H1 (cell line): ENCODE data around the gene PTHLH. TPM values are rescaled to one million over a fixed set of nuclear protein-coding genes. Genes with fewer than 3 reads are reported as not detected.

Source experiments
- CTCF ChIA-PET: fragments of 300-600 bp; sonication (Branson Sonifier 250); formaldehyde crosslinking; loops from one replicate; lab custom pipeline; 2021; ENCODE audit not compliant: partially characterized antibody; lab: Charles Lee
- POLR2A ChIA-PET: fragments of 300-600 bp; sonication (Branson Sonifier 250); formaldehyde crosslinking; loops from one replicate; lab custom pipeline; 2021; ENCODE audit warnings: inconsistent platforms; ENCODE audit not compliant: partially characterized antibody; lab: Charles Lee
- DNase-seq, 2 experiments: peaks; one replicate each; pipeline versions ENCODE4 v3.0.0 to v3.0.0-alpha.2; 2010 to 2022; ENCODE audit warnings: low spot score in 2 of 2, low read depth in 1 of 2, mixed read lengths in 1 of 2
- FAIRE-seq: peaks from 2 replicates; lab custom pipeline; 2011; peaks lifted over from hg19 to GRCh38; lab: Jason Lieb, UNC
- H2AFZ ChIP-seq: 2 replicates; pipeline ENCODE4 v1.8.1; 2012; ENCODE audit warnings: low read length, inconsistent platforms
- H2AK5ac ChIP-seq: 2 replicates; pipeline ENCODE4 v1.6.1; 2013; ENCODE audit warnings: low read depth, low read length
- H2BK120ac ChIP-seq: replicated peaks from 2 replicates; pipeline ENCODE3; 2013; ENCODE audit warnings: low read depth, low read length, inconsistent platforms
- H2BK12ac ChIP-seq: 2 replicates; pipeline ENCODE4 v1.6.1; 2013; ENCODE audit warnings: low read depth, low read length
- H2BK15ac ChIP-seq: 2 replicates; pipeline ENCODE4 v1.6.1; 2013; ENCODE audit warnings: low read length
- H2BK20ac ChIP-seq: 2 replicates; pipeline ENCODE4 v1.6.1; 2013; ENCODE audit warnings: low read length
- H2BK5ac ChIP-seq: 2 replicates; pipeline ENCODE4 v1.6.1; 2013; ENCODE audit warnings: low read depth, low read length
- H3K14ac ChIP-seq: 2 replicates; pipeline ENCODE4 v1.6.1; 2013; ENCODE audit warnings: inconsistent platforms; ENCODE audit not compliant: insufficient read length
- H3K18ac ChIP-seq: 2 replicates; pipeline ENCODE4 v1.6.1; 2013; ENCODE audit warnings: low read length; ENCODE audit errors: extremely low read depth
- H3K23ac ChIP-seq: 2 replicates; pipeline ENCODE4 v1.6.1; 2013; ENCODE audit warnings: inconsistent platforms; ENCODE audit not compliant: insufficient read length
- H3K23me2 ChIP-seq: 2 replicates; pipeline ENCODE4 v1.6.1; 2013; ENCODE audit warnings: low read depth, low read length
- H3K27ac ChIP-seq: 2 replicates; pipeline ENCODE4 v1.6.1; 2011; ENCODE audit warnings: low read depth, low read length, inconsistent platforms
- H3K27me3 ChIP-seq, 4 experiments: replicated peaks in 1 of 4; 1 replicate in 1 of 4; 2 replicates in 3 of 4; pipeline versions ENCODE4 v1.6.1 to v1.8.1; 2011 to 2013; ENCODE audit warnings: low read length in 3 of 4, mild to moderate bottlenecking in 3 of 4, inconsistent platforms in 2 of 4, mixed read lengths in 2 of 4, moderate library complexity in 1 of 4; ENCODE audit not compliant: control insufficient read depth in 3 of 4, insufficient read depth in 3 of 4; ENCODE audit errors: extremely low read depth in 1 of 4
- H3K36me3 ChIP-seq, 4 experiments: 2 replicates each; pipeline versions ENCODE4 v1.6.1 to v1.8.1; 2011 to 2013; ENCODE audit warnings: mild to moderate bottlenecking in 4 of 4, low read length in 3 of 4, moderate library complexity in 2 of 4, control low read depth in 1 of 4, inconsistent platforms in 1 of 4; ENCODE audit not compliant: insufficient read depth in 4 of 4, control insufficient read depth in 2 of 4
- H3K4ac ChIP-seq: replicated peaks from 2 replicates; pipeline ENCODE3; 2013; ENCODE audit warnings: low read length, low read depth, mixed read lengths, inconsistent platforms; ENCODE audit not compliant: insufficient read length
- H3K4me1 ChIP-seq, 4 experiments: replicated peaks in 1 of 4; 1 replicate in 1 of 4; 2 replicates in 3 of 4; pipeline versions ENCODE4 v1.6.1 to v1.8.1; 2011 to 2013; ENCODE audit warnings: low read length in 3 of 4, inconsistent platforms in 2 of 4, mixed read lengths in 1 of 4; ENCODE audit not compliant: insufficient read depth in 4 of 4, control insufficient read depth in 3 of 4
- H3K4me2 ChIP-seq, 2 experiments: 2 replicates each; pipeline versions ENCODE4 v1.6.1 to v1.8.1; 2011 to 2013; ENCODE audit warnings: low read depth in 2 of 2, low read length in 2 of 2, control low read depth in 1 of 2, inconsistent platforms in 1 of 2, mild to moderate bottlenecking in 1 of 2; ENCODE audit not compliant: insufficient read depth in 1 of 2
- H3K4me3 ChIP-seq, 4 experiments: fragments of 200-600, 300-600 bp in 1 of 4; sonication (generic), shearing (Covaris generic), sonication (Bioruptor Twin) in 1 of 4; 2 replicates each; pipeline versions ENCODE4 v1.5.1 to v1.8.1; 2011 to 2016; ENCODE audit warnings: low read length in 4 of 4, low read depth in 3 of 4, control low read depth in 2 of 4, inconsistent platforms in 2 of 4, mild to moderate bottlenecking in 2 of 4, mixed read lengths in 1 of 4, moderate library complexity in 1 of 4; ENCODE audit not compliant: insufficient read depth in 2 of 4; ENCODE audit errors: extremely low read depth in 1 of 4
- H3K56ac ChIP-seq: replicated peaks from 2 replicates; pipeline ENCODE3; 2013; ENCODE audit warnings: low read depth, mild to moderate bottlenecking, mixed read lengths, low read length, inconsistent platforms; ENCODE audit not compliant: insufficient read length
- H3K79me1 ChIP-seq: 2 replicates; pipeline ENCODE4 v1.6.1; 2013; ENCODE audit warnings: low read depth, low read length, control low read depth
- H3K79me2 ChIP-seq, 2 experiments: 2 replicates each; pipeline versions ENCODE4 v1.6.1 to v1.8.1; 2012 to 2013; ENCODE audit warnings: low read length in 2 of 2, mild to moderate bottlenecking in 2 of 2, inconsistent platforms in 1 of 2; ENCODE audit not compliant: insufficient read depth in 2 of 2, control insufficient read depth in 1 of 2
- H3K9ac ChIP-seq, 4 experiments: replicated peaks in 1 of 4; 1 replicate in 1 of 4; 2 replicates in 3 of 4; pipeline versions ENCODE4 v1.6.1 to v1.8.1; 2011 to 2013; ENCODE audit warnings: low read depth in 3 of 4, low read length in 3 of 4, control low read depth in 2 of 4, mild to moderate bottlenecking in 2 of 4, moderate library complexity in 2 of 4, inconsistent platforms in 1 of 4; ENCODE audit errors: extremely low read depth in 1 of 4
- H3K9me3 ChIP-seq, 2 experiments: 2 replicates each; pipeline versions ENCODE4 v1.6.1 to v1.8.1; 2012 to 2013; ENCODE audit warnings: mild to moderate bottlenecking in 2 of 2, moderate library complexity in 2 of 2, control low read depth in 1 of 2, inconsistent platforms in 1 of 2, low read depth in 1 of 2, low read length in 1 of 2, mixed read lengths in 1 of 2; ENCODE audit not compliant: insufficient read depth in 2 of 2
- H4K20me1 ChIP-seq, 2 experiments: replicated peaks in 1 of 2; 2 replicates each; pipeline versions ENCODE3 to v1.8.1; 2011 to 2013; ENCODE audit warnings: inconsistent platforms in 2 of 2, low read length in 2 of 2, mild to moderate bottlenecking in 1 of 2; ENCODE audit not compliant: insufficient read depth in 2 of 2, control insufficient read depth in 1 of 2
- H4K5ac ChIP-seq: 2 replicates; pipeline ENCODE4 v1.6.1; 2013; ENCODE audit warnings: low read length, low read depth, mixed read lengths, inconsistent platforms; ENCODE audit not compliant: insufficient read length
- H4K8ac ChIP-seq: 2 replicates; pipeline ENCODE4 v1.8.0; 2013; ENCODE audit warnings: mild to moderate bottlenecking, moderate library complexity, low read length, inconsistent platforms; ENCODE audit not compliant: insufficient read depth; ENCODE audit errors: extremely low read depth
- H4K91ac ChIP-seq: replicated peaks from 2 replicates; pipeline ENCODE3; 2013; ENCODE audit warnings: low read length, mixed read lengths, inconsistent platforms; ENCODE audit not compliant: insufficient read length
- ASH2L ChIP-seq: fragments of 200-600, 300-600 bp; sonication (generic); IDR thresholded peaks from one replicate; pipeline ENCODE4 v1.7.1; 2017; ENCODE audit warnings: low read length
- BACH1 ChIP-seq: IDR thresholded peaks from 2 replicates; pipeline ENCODE4 v1.6.1; 2012; ENCODE audit warnings: low read length, improper control_type of control experiment
- CBX5 ChIP-seq: fragments of 300-800, 300-1000 bp; sonication (generic); IDR thresholded peaks from 2 replicates; pipeline ENCODE4 v1.7.1; 2016; ENCODE audit warnings: antibody characterized with exemption, low read length, low read depth
- CHD1 ChIP-seq: IDR thresholded peaks from 2 replicates; pipeline ENCODE4 v1.6.1; 2012; ENCODE audit warnings: low read depth, low read length, improper control_type of control experiment
- EGR1 ChIP-seq: IDR thresholded peaks from 2 replicates; pipeline ENCODE4 v1.6.1; 2011; ENCODE audit warnings: low read depth, low read length, borderline replicate concordance
- GABPA ChIP-seq: IDR thresholded peaks from 2 replicates; pipeline ENCODE4 v1.6.1; 2011; ENCODE audit warnings: mild to moderate bottlenecking, low read length, moderate library complexity, borderline replicate concordance; ENCODE audit not compliant: insufficient read depth
- JUND ChIP-seq: IDR thresholded peaks from 2 replicates; pipeline ENCODE4 v1.6.1; 2011; ENCODE audit warnings: mild to moderate bottlenecking, improper control_type of control experiment, low read length
- KDM1A ChIP-seq: fragments of 200-600, 300-600 bp; sonication (generic); IDR thresholded peaks from 2 replicates; pipeline ENCODE4 v1.7.1; 2016; ENCODE audit warnings: mild to moderate bottlenecking, low read length, borderline replicate concordance
- NRF1 ChIP-seq: IDR thresholded peaks from 2 replicates; pipeline ENCODE4 v1.6.1; 2011; ENCODE audit warnings: mild to moderate bottlenecking, low read depth, low read length, improper control_type of control experiment
- POLR2A ChIP-seq, 2 experiments: IDR thresholded peaks; 1 replicate in 1 of 2; 2 replicates in 1 of 2; pipeline ENCODE4 v1.6.1; 2011; ENCODE audit warnings: low read depth in 2 of 2, low read length in 2 of 2, mild to moderate bottlenecking in 2 of 2; ENCODE audit errors: control extremely low read depth in 1 of 2
- POLR2AphosphoS5 ChIP-seq: IDR thresholded peaks from 2 replicates; pipeline ENCODE4 v1.6.1; 2011; ENCODE audit warnings: low read depth, low read length
- RAD21 ChIP-seq, 2 experiments: IDR thresholded peaks in 1 of 2; conservative IDR thresholded peaks in 1 of 2; 2 replicates each; pipeline ENCODE4 v1.6.1; 2011; ENCODE audit warnings: low read depth in 2 of 2, low read length in 2 of 2, improper control_type of control experiment in 1 of 2, inconsistent platforms in 1 of 2, mild to moderate bottlenecking in 1 of 2, moderate library complexity in 1 of 2
- RXRA ChIP-seq: IDR thresholded peaks from 2 replicates; pipeline ENCODE4 v1.6.1; 2011; ENCODE audit warnings: low read depth, mild to moderate bottlenecking, low read length, moderate library complexity; ENCODE audit not compliant: insufficient read depth
- SIN3A ChIP-seq, 2 experiments: IDR thresholded peaks in 1 of 2; conservative IDR thresholded peaks in 1 of 2; 2 replicates each; pipeline ENCODE4 v1.6.1; 2011 to 2012; ENCODE audit warnings: low read length in 2 of 2, improper control_type of control experiment in 1 of 2, low read depth in 1 of 2, mild to moderate bottlenecking in 1 of 2
- SRF ChIP-seq: IDR thresholded peaks from 2 replicates; pipeline ENCODE4 v1.6.1; 2011; ENCODE audit warnings: mild to moderate bottlenecking, low read depth, low read length, moderate library complexity
- SUZ12 ChIP-seq: fragments of 200-600 bp; sonication (generic); IDR thresholded peaks from 2 replicates; pipeline ENCODE4 v1.6.1; 2012; ENCODE audit warnings: mild to moderate bottlenecking, inconsistent platforms, low read length, moderate library complexity, mixed read lengths
- WGBS, 2 experiments: shearing (Covaris generic) in 1 of 2; methylation state at CpG; one replicate each; pipeline versions ENCODE4 v1.1.6 to v1.1.7; 2013 to 2015; ENCODE audit warnings: low lambda C conversion rate in 2 of 2, mixed read lengths in 2 of 2, inconsistent platforms in 1 of 2, low coverage in 1 of 2, missing lambda C conversion rate in 1 of 2; ENCODE audit not compliant: insufficient replicate concordance in 2 of 2, insufficient coverage in 1 of 2, insufficient read length in 1 of 2; ENCODE audit errors: extremely low coverage in 1 of 2, missing lambda C conversion rate in 1 of 2; 5-methylcytosine and 5-hydroxymethylcytosine counted together
- polyA plus RNA-seq, 7 experiments: library from polyadenylated mRNA; depleted of rRNA in 3 of 7; stranded (reverse) in 5 of 7; unstranded in 2 of 7; fragments of >200 nt in 5 of 7; fragments of 200-250 nt in 2 of 7; gene quantifications; 1 replicate in 5 of 7; 2 replicates in 1 of 7; 4 replicates in 1 of 7; pipeline versions ENCODE4 v1.2.1 to v1.2.3, GENCODE V29; 2011 to 2013; ENCODE audit warnings: missing spikeins in 2 of 7, mixed read lengths in 2 of 7
- total RNA-seq: library from RNA; stranded (reverse); fragmentation: NEBNext Ultra II Directional; extraction: Animal tissue kit (Norgen Biotek cat#: 25700); gene quantifications from 2 replicates; pipeline ENCODE4 v1.2.1, GENCODE V29; 2021

Gene PTHLH
- total and polyA plus RNA-seq, 2 of the 8 experiments (the other 6 are each of a cell fraction or from before 2014, with no cell fraction given): 0.32 TPM; not detected in 1

DNA sequence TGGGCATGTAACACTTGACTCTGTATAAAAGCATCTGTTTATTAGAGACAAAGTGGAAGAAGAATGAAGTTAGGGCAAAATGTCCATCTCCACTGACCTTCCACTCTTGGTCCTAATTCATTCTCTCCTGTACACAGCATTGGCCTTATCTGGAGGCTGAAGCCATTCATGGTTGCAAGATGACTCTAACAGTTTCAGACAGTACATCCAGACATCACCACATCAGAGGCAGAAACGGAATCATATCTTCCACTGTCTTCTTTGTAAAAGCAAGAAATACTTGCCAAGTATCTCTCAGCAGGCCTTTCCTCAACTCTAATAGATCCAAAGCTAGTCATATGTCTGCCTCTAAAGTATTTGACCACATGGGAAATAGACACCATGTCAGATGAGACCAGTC lies 41.1 kb downstream of the PTHLH start:
- H3K27ac ChIP-seq: no peak overlapping the region
- no peaks in the 10 kb centered on the region for H3K27me3 ChIP-seq
- H3K79me2 ChIP-seq: no peaks in the 10 kb centered on the region
- H3K36me3 ChIP-seq: no peaks in the 10 kb centered on the region
- no peak overlapping the region for H2BK12ac ChIP-seq
- no peak overlapping the region for H2AFZ ChIP-seq
- H3K4me1 ChIP-seq: no peaks in the 10 kb centered on the region
- H4K91ac ChIP-seq: no peak overlapping the region
- DNase-seq (no peak), FAIRE-seq (no peak)
- H3K79me1 ChIP-seq: no peaks in the 10 kb centered on the region
- ChIA-PET CTCF (interaction anchor here (1.2 kb wide), 1 partner anchor 9 kb away, joined by 3 read pairs; no protein-coding TSS in a partner anchor), POLR2A (no interaction called here)
- no peak overlapping the region for H3K23ac ChIP-seq
- H4K20me1 ChIP-seq: no peaks in the 10 kb centered on the region
- no peak overlapping the region for H2BK120ac ChIP-seq
- H4K8ac ChIP-seq: no peak overlapping the region
- no peak overlapping the region for H4K5ac ChIP-seq
- no peak overlapping the region for H3K56ac ChIP-seq
- H2AK5ac ChIP-seq: no peak overlapping the region
- H2BK15ac ChIP-seq: no peak overlapping the region
- no peak overlapping the region for H3K9ac ChIP-seq
- no peak overlapping the region for H2BK20ac ChIP-seq
- no peak overlapping the region for H3K4me3 ChIP-seq
- no peaks in the 10 kb centered on the region for H3K9me3 ChIP-seq
- H2BK5ac ChIP-seq: no peak overlapping the region
- H3K23me2 ChIP-seq: no peaks in the 10 kb centered on the region; the same call in 1 of the 2 replicates
- no peak overlapping the region for H3K14ac ChIP-seq
- H3K4ac ChIP-seq: no peak overlapping the region
- no peak overlapping the region for H3K4me2 ChIP-seq
- H3K18ac ChIP-seq: no peak overlapping the region
- WGBS, 2 experiments: 91% methylated on average over 1 of the region's 1 CpG; no CpG with 5 or more reads in 1 of the 2 experiments
- TF ChIP-seq SUZ12: no peak
- no peak for TF ChIP-seq RAD21 (IDR thresholded peaks at IDR 0.05 in 1 of 2, conservative IDR thresholded peaks at IDR 0.05 in 1 of 2; ENCODE audit: low read depth in 2 of 2, low read length in 2 of 2)
- no peak for TF ChIP-seq NRF1
- TF ChIP-seq RXRA: no peak
- no peak for TF ChIP-seq JUND
- TF ChIP-seq CHD1: no peak
- no peak for TF ChIP-seq ASH2L
- no peak for TF ChIP-seq CBX5
- TF ChIP-seq SRF: no peak
- no peak for TF ChIP-seq BACH1
- TF ChIP-seq POLR2A (IDR thresholded peaks at IDR 0.05; ENCODE audit: control extremely low read depth in 1 of 2, low read depth in 2 of 2, low read length in 2 of 2): no peak
- no peak for TF ChIP-seq GABPA
- no peak for TF ChIP-seq SIN3A (conservative IDR thresholded peaks at IDR 0.05 in 1 of 2, IDR thresholded peaks at IDR 0.05 in 1 of 2; ENCODE audit: low read depth in 1 of 2, low read length in 2 of 2)
- TF ChIP-seq EGR1: no peak
- TF ChIP-seq KDM1A: no peak
- no peak for TF ChIP-seq POLR2AphosphoS5
